CD4-positive, alpha-beta T cell (primary cell): ENCODE data around the gene CEBPB. TPM values are rescaled to one million over a fixed set of nuclear protein-coding genes. Genes with fewer than 3 reads are reported as not detected.

Source experiments
- ATAC-seq: fragments of 200-7000 bp; cut with Tn5 transposase; one replicate; pipeline ENCODE4 v1.10.0; 2022; ENCODE audit warnings: mild to moderate bottlenecking; ENCODE audit not compliant: poor library complexity
- CTCF ChIA-PET: fragments of 350-600 bp; sonication (Branson Sonifier 250); formaldehyde crosslinking; loops from one replicate; lab custom pipeline; 2021; ENCODE audit warnings: antibody characterized with exemption, inconsistent platforms; lab: Charles Lee
- POLR2A ChIA-PET: fragments of 350-600 bp; sonication (Branson Sonifier 250); formaldehyde crosslinking; loops from one replicate; lab custom pipeline; 2021; ENCODE audit warnings: antibody characterized with exemption, inconsistent platforms; lab: Charles Lee
- DNase-seq, 14 experiments: peaks; one replicate each; pipeline ENCODE4 v3.0.0-alpha.2; 2013 to 2020; ENCODE audit warnings: mixed read lengths in 2 of 14
- H3K27ac ChIP-seq, 2 donors: one replicate each; pipeline versions ENCODE4 v1.5.1 to v1.7.0; 2013; ENCODE audit warnings: low read length in 2 of 2, low read depth in 1 of 2, mild to moderate bottlenecking in 1 of 2
- H3K27me3 ChIP-seq, 2 experiments: 1 replicate in 1 of 2; 2 replicates in 1 of 2; pipeline versions ENCODE4 v1.6.1 to v1.7.0; 2013; ENCODE audit warnings: low read length in 2 of 2, control low read depth in 1 of 2, mild to moderate bottlenecking in 1 of 2, moderate library complexity in 1 of 2; ENCODE audit not compliant: insufficient read depth in 2 of 2, control insufficient read depth in 1 of 2
- H3K36me3 ChIP-seq: one replicate; pipeline ENCODE4 v1.6.1; 2013; ENCODE audit warnings: low read length, control low read depth; ENCODE audit not compliant: insufficient read depth
- H3K4me1 ChIP-seq: one replicate; pipeline ENCODE4 v1.6.1; 2013; ENCODE audit warnings: low read length, control low read depth; ENCODE audit not compliant: insufficient read depth
- H3K4me3 ChIP-seq: one replicate; pipeline ENCODE4 v1.5.1; 2013; ENCODE audit warnings: mild to moderate bottlenecking, low read length, moderate library complexity
- H3K9me3 ChIP-seq, 2 experiments: 1 replicate in 1 of 2; 2 replicates in 1 of 2; pipeline versions ENCODE4 v1.6.1 to v1.7.0; 2013; ENCODE audit warnings: low read length in 2 of 2, mild to moderate bottlenecking in 2 of 2, control low read depth in 1 of 2, moderate library complexity in 1 of 2; ENCODE audit not compliant: control insufficient read depth in 1 of 2, insufficient read depth in 1 of 2
- H3K27ac Mint-ChIP-seq: one replicate; pipeline ENCODE4 v1.8.0; 2020; ENCODE audit warnings: mixed read lengths
- H3K27me3 Mint-ChIP-seq: one replicate; pipeline ENCODE4 v1.8.0; 2021; ENCODE audit warnings: mixed read lengths
- H3K36me3 Mint-ChIP-seq: one replicate; pipeline ENCODE4 v1.8.0; 2021; ENCODE audit warnings: low read depth, mixed read lengths
- H3K4me1 Mint-ChIP-seq: one replicate; pipeline ENCODE4 v1.8.0; 2021; ENCODE audit warnings: low read depth, mixed read lengths
- H3K4me3 Mint-ChIP-seq: one replicate; pipeline ENCODE4 v1.8.0; 2020; ENCODE audit warnings: mild to moderate bottlenecking, mixed read lengths
- H3K9me3 Mint-ChIP-seq: one replicate; pipeline ENCODE4 v1.8.0; 2020; ENCODE audit warnings: mixed read lengths
- CTCF ChIP-seq: fragments of 200-600 bp; IDR thresholded peaks from one replicate; pipeline ENCODE4 v1.8.0; 2022; ENCODE audit warnings: antibody characterized with exemption, mild to moderate bottlenecking
- intact Hi-C, 2 experiments: fragments of 100-400 bp; cut with DNase I in 1 of 2; cut with micrococcal nuclease in 1 of 2; formaldehyde crosslinking; loops; one replicate each; pipeline versions ENCODE4 v1.15.1 to v1.9.0; 2023 to 2025; cut with DNase I, micrococcal nuclease
- total RNA-seq, 174 experiments: library from RNA in 2 of 174; stranded (reverse) in 2 of 174; gene quantifications; one replicate each; pipeline ENCODE4 v1.2.3 and lab custom pipeline; 2021 to 2026

The CEBPB gene
- total RNA-seq, 2 experiments from 2014 or later = 40.7 to 43.9 TPM

GRCh38 chr20:50195524-50196120, 5.0 kb downstream of the CEBPB start:
- no peak overlapping the region for H3K4me3 Mint-ChIP-seq
- TF ChIP-seq CTCF = no peak
- no peak overlapping the region for H3K27ac ChIP-seq
- ATAC-seq = no peak
- no peaks in the 10 kb centered on the region for H3K27me3 ChIP-seq
- H3K4me1 ChIP-seq = peaks cover 23% of the 10 kb centered on the region
- H3K27me3 Mint-ChIP-seq = no peaks in the 10 kb centered on the region
- POLR2A ChIA-PET = no interaction called here
- CTCF ChIA-PET = no interaction called here
- H3K36me3 ChIP-seq = peaks cover 8% of the 10 kb centered on the region
- peaks cover 21% of the 10 kb centered on the region for H3K4me1 Mint-ChIP-seq
- no peaks in the 10 kb centered on the region for H3K9me3 Mint-ChIP-seq
- no peak for DNase-seq
- H3K27ac Mint-ChIP-seq = no peak overlapping the region
- H3K9me3 ChIP-seq = no peaks in the 10 kb centered on the region
- H3K36me3 Mint-ChIP-seq = peaks cover 10% of the 10 kb centered on the region
- no peak overlapping the region for H3K4me3 ChIP-seq
- intact Hi-C loops = loop anchor here in 1 of 2 experiments (10.0 kb wide), 1 partner anchor 739 kb away; the partner anchor contains the start of gene ADNP

GRCh38 chr20:50196248-50196647, 5.6 kb downstream of the CEBPB start:
- H3K4me3 ChIP-seq = no peak overlapping the region
- intact Hi-C loops = loop anchor here in 1 of 2 experiments (10.0 kb wide), 1 partner anchor 739 kb away; the partner anchor contains the start of gene ADNP
- H3K27me3 ChIP-seq = no peaks in the 10 kb centered on the region
- POLR2A ChIA-PET = no interaction called here
- H3K27ac ChIP-seq = no peak overlapping the region
- no peak for DNase-seq
- H3K36me3 Mint-ChIP-seq = peaks cover 10% of the 10 kb centered on the region
- no peak overlapping the region for H3K27ac Mint-ChIP-seq
- TF ChIP-seq CTCF = no peak
- no peaks in the 10 kb centered on the region for H3K9me3 Mint-ChIP-seq
- peaks cover 23% of the 10 kb centered on the region for H3K4me1 ChIP-seq
- no peak for ATAC-seq
- H3K9me3 ChIP-seq = no peaks in the 10 kb centered on the region
- CTCF ChIA-PET = no interaction called here
- no peaks in the 10 kb centered on the region for H3K27me3 Mint-ChIP-seq
- no peak overlapping the region for H3K4me3 Mint-ChIP-seq
- peaks cover 21% of the 10 kb centered on the region for H3K4me1 Mint-ChIP-seq
- H3K36me3 ChIP-seq = peaks cover 8% of the 10 kb centered on the region

GRCh38 chr20:50196896-50197295, 6.3 kb downstream of the CEBPB start:
- no peak for TF ChIP-seq CTCF
- Mint-ChIP-seq H3K36me3 (peaks cover 10% of the 10 kb centered on the region), H3K4me1 (peaks cover 21% of the 10 kb centered on the region), H3K4me3 (no peak overlapping the region), H3K27me3 (no peaks in the 10 kb centered on the region), H3K9me3 (no peaks in the 10 kb centered on the region), H3K27ac (no peak overlapping the region)
- H3K27ac ChIP-seq = no peak overlapping the region
- H3K27me3 ChIP-seq = no peaks in the 10 kb centered on the region
- peaks cover 23% of the 10 kb centered on the region for H3K4me1 ChIP-seq
- DNase-seq (no peak), ATAC-seq (no peak)
- H3K9me3 ChIP-seq = no peaks in the 10 kb centered on the region
- POLR2A ChIA-PET = interaction anchor here (0.6 kb wide), 1 partner anchor 15 kb away, joined by 4 read pairs; no protein-coding TSS in a partner anchor
- intact Hi-C loops = loop anchor here in 1 of 2 experiments (10.0 kb wide), 1 partner anchor 738 kb away; the partner anchor contains the start of gene ADNP
- peaks cover 8% of the 10 kb centered on the region for H3K36me3 ChIP-seq
- CTCF ChIA-PET = no interaction called here
- no peak overlapping the region for H3K4me3 ChIP-seq
